Measurements from ENCODE around the gene RASSF1.

The RASSF1 gene

DNA sequence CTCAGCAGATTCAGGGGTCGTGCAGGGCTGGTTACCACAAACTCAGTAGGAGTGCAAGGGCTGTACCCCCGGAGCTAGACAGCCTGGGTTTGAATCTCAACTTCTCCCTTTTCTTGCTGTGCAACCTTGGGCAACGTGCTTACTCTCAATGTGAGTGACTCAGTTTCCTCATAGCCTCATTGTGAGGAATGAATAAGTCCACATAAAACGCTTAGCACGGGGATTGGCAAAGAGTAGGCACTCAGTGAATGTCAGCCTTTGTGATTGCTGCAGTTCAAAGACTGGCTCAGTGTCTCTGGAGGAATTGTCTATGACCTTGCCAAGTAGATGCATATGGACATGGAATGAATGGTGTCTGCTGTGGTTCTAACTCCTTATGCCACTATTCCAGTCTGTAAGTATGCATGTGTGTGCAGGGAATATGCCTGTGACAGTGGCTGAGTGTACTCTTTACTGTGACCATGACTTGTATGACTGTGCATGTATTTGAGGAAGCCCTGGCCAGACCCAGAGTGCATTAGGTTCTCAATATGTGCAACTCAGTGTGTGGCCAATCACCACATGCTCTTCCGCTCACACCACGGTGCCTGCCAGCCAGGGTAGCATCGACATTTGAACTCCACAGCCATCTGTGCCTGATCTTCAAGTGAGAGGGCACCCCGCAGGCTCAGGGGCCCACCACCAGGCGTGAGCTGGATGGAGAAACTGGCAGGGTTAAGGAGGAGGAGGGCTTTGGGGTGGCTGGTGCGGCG is 40.5 kb downstream of the RASSF1 start:
- peak in 1 of 2 experiments; percentile 6 for DNase-seq (ENCODE audit: low read depth in 2 of 2)

DNA sequence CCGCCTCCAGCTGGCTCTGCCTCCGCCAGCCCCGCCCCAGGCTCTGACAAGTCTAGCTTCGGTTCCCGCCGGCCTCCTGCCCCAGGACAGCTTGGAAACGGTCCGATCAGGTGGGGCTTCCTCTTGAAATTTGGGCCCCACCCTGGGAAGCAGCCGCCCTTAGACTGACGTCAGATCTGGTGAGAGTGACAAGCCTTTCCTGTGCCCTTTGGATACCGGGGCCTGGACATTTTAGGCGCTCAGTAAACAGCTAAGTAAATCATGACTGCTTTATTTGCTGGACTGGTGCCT is 41.1 kb downstream of the RASSF1 start:
- no peak for DNase-seq (ENCODE audit: low read depth in 2 of 2)

DNA sequence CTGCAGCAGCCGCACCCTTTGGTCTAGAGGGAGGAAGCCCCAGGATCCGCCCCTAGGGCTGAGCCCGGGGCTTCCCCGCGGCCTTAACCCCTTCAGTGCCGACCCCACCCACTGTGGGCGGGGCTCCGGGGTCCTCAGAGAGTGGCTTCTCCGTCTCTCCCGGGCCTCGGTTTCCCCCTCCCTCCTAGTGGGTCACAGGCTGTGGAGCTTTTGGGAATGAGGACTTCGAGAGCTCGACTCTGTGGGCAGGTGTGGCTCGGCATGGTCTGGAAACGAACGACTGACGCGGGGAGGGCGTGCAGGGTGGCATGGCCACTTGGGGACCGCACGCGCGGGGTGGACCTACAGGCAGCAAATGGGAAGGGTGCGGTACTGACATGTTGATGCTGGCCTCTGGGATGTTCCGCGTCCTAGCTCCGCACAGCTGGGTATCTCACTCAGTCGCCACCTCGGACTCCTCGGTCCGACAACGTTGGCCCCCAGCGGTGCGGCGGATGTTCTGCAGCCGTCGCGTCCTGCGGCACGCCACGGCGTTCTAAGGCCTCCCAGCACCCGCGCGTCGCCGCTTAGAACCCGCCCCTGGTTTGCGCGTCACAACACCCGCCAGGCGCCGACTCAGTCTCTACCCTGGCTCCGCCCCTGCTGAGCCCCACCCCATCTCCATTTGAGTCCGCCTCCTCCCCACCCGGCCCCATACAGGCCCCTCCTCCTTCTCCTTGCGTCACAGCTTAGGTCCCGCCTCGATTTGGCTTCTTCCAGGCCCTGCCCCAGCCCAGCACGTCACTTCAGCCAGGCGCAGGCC is 41.6 kb downstream of the RASSF1 start, which contains the start of the genes HYAL3 and NAA80:
HYAL3 (minus strand) TSS at position 570 of the 802 bp plus-strand sequence. CDS start 3,803 bp downstream, outside the sequence.
NAA80 (minus strand) TSS at position 570 of the 802 bp plus-strand sequence. CDS start 1,942 bp downstream, outside the sequence.
- DNase-seq (ENCODE audit: low read depth in 2 of 2) = peak; percentile 98 to 99

DNA sequence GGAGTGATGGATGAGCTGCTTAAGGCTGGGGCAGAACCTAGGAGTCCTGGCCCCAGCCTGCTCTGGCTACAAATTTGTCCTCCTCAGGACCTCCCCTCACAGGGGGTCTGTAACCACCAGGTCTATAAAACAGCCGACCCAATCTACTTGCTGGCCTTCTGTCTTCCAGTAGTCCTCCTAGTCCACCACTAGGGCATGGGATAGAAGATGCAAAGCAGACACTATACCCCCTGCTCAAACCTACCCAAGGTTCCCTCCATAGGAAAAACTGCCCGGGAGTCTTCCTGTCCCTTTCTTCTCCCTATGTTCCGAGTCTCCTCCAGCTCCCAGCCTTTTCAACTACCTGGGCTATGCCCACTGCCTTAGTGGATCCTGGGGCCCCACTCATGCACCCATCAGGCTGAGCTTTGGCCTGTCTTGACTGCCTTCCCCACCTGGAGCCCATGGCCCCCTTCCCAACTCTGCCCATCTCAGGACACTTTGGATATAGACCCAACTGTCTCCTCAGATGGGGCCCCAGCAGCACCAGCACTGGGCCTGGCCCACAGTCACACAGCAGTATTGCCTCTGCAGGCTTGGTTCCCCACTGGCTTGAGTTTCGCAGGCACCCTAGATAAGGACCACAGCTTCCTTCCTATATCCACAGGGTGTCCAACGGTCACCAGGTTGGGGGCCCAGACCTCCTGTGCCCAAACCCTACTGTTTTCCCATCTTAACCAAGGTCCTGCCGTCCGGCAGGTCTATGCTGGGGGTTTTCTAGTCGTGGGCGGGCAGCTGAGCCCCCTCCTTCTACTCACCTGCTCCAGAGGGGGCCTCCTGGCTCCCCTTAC is 42.5 kb downstream of the RASSF1 start:
- no peak for DNase-seq (ENCODE audit: low read depth in 2 of 2)

DNA sequence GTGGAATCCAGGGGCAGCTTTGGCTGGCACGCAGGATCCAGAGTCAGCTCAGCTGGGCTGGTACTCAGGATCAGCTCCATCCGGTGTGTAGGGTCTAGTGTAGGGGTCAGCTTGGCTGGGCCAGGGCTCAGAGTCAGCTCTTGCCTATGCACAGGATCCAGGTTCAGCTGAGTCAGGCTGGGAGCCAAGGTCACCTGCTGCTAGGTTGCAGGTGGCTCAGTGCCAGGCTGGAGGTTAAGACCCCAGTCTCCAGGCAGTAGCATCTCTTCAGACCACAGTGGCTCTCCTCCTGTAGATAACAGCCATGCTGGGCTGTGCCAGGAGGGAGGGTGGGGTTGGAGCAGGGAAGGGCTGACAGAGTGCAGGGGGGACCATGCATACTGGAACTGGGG is 43.3 kb downstream of the RASSF1 start:
- DNase-seq (ENCODE audit: low read depth in 2 of 2) = no peak

DNA sequence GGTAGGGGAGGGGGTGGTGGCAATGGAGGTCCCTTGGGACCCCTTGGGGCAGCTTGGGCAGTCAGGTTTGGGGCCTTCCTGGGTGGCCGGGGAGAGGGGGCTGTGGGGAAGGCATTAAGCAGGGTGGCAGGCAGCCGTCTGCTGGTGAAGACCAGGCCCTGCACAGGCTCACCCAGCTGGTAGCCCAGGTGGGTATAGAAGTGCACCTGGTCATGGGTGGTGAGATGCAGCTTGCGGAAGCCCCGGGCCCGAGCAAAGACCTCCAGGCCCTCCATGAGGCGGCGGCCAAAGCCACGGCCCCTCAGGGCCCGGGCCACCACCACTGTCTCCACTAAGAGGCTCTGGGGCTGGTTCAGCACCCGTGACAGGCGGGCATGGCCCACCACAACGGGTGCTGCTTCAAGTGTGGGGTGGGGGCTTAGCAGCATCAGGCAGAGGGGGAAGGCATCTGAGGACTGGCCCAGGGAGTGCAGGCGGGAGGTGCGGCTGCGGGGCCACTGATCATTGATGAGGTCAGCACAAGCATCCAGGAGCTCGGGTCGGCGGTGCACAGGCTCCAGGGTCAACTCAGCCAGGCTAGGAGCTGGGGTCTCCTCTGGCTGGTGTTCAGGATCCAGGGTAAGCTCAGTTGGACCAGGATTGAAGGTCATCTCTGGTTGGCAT is 43.8 kb downstream of the RASSF1 start:
- DNase-seq (ENCODE audit: low read depth in 2 of 2) = no peak

DNA sequence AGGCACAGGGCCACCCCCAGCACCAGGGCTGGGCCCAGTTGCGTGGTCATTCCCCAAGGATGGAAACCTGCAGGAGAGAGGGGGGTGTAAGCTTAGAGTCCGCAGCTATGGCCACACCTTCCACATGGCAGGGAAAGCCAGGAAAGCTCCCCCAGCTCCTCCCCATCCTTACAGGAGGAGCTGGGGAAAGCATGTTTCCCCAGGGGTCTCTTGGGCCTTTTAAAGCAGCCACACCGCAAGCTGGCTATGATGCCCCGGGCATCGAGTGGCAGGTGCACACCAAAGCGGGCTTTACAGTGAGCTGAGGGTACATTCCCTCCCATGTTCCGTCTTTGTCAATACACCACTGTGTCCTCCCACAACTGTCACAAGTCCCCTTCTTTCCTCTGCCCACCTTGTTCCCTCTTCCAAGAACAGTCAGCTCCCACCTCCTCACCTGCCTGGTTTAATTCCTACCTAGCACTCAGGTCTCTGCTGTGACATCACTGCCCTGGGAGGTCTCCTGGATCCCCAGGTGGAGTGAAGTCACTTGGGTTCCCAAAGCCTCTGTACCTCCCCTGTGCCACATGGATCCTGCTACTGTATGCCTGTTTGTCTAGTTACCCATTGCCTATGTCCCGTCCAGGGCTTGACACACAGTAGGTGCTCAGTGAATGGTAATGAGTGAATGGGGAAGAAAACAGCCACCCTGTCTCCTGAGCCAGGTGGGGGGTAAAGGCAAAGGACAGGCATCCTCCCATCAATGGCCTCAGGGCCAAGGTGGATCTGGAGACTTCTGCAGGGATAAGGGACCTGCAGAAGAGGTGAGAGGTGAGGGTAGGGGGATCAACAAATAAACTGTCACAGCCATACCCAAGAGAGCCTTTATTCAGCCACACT is 44.8 kb downstream of the RASSF1 start:
- no peak for DNase-seq (ENCODE audit: low read depth in 2 of 2)

DNA sequence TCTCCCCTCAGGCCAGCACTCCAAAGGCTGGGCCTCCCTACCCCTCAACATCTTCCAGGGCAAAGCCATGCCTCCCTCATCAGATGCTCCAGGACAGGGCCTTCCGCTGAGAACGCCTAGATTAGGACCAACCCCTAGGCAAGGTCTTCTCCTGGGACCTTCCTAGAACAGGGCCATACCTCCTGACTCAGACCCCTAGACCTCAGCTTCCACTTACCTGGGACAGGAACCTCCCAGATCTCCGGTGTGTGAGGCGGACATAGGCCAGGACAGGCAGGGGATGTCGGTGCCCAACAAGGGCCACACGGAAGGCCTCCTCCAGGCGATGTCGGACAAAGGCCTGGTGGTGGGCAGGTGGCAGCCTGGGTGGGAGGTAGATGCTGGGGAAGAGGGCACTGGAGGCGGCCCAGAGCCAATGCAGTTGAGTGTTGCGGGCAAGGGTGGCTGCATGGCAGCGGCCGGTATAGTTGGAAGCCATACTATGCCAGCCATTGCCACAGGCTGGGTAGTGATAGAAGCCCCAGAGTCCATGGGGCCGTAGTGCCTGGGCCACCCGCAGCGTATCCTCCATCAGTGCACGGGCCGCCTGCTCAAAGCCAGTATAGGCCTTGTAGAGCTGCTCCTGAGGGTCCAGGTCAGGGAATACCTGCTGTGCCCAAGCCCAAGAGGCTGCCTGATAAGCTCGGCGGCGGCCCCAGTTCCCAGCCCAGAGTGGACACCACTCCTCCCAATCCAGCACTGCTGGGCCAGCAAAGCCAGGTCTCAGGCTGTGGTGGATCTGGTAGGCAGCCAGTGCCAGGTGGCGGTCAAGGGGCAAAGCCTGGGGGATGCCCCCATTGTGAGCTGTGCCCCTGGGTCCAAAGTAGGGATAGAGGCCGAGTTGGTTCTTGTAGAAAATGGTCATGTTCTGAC is 45.9 kb downstream of the RASSF1 start:
- DNase-seq (ENCODE audit: low read depth in 2 of 2) = no peak

DNA sequence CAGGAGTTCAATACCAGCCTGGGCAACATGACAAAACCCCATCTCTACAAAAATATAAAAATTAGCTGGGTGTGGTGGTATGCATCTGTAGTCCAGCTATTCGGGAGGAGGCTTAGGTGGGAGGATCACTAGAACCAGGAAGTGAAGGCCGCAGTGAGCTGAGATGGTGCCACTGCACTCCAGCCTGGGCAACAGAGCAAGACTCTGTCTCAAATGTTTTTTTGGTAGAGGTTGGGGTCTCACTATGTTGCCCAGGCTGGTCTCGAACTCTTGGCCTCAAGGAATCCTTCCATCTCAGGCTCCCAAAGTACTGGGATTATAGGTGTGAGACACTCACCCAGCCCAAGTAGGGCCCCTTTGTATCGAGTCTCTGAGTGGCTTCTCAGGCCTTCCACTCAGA is 46.5 kb downstream of the RASSF1 start:
- no peak for DNase-seq (ENCODE audit: low read depth in 2 of 2)

DNA sequence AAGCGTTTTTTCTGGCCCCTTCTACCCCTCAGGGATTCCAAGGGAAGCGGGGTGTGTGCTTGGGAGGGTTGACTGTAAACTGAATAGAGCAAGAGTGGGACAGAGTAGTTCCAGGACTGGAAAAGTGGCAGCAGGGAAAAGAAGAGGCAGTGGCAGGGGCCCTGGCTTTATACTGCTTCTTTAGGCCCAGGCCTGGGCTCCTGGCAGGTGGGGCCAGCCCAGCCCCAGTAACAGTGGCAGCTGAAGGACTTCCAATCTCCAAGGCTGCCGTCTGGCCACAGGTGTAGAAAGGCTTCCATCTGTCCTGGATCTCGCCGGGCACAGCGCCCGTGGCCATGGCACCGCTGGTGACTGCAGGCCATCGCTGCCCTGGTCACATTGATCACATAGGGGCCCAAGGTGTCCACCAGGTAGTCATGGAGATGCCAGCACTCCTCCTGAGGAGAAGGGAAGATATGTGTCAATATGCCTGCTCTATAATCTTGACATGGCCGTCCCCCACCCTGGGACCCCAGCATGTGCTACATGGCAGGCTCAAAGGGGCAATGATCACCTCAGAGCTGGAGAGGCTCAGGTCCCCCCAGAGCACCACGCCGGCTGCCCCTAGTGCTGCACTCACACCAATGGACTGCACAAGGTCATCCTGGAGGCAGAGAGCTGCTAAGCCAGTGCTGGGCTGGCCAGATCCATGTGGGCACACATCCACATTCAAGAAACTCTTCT is 47.4 kb downstream of the RASSF1 start:
- DNase-seq (ENCODE audit: low read depth in 2 of 2) = no peak

DNA sequence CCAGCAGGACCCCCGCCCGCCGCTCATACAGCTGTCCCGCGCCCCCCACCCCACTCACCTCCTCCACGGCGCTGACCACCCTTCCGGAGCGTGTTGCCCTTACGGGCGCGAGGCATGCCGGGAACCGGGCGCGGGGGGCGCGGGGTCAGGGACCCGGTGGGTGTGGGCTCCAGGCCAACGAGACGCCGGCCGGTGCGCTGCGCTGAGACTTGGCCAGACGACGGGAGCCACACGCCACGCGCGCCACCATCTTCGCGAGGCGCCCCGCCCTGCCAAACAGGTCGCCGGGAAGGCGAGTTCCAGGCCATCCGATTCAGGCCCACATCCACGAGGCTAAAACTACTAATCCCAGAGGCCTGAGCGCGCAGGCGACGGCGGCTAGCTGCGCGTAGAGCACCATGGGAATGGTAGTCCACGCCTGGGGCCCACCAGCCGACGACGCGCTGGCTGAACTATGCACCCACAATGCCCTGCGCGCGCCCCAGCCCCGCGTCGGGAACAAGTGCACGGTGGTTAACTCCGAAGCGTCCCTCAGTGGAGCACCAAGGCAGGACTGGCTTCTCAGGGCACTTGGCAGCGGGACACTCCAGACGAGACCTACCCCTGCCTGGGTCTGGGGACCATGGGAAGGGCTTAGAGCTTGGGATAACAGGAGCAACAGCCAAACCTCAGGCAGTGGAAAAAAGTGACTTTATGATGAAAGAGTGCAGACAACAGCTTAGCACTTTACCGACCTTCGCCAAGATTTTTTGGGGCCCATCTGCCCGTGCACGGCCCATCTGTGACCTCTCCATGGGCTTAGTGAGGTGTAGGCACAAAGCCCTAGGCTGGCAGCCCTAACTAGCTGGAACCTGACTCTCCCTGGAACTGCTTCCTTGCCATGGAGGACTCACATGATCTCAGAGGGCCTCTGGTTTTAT is 48.2 kb downstream of the RASSF1 start, which contains the start of gene IFRD2:
IFRD2 (minus strand) TSS at position 271 of the 920 bp plus-strand sequence; CDS start at position 116, 155 bp downstream.
- DNase-seq (ENCODE audit: low read depth in 2 of 2) = peak; percentile 91 to 93

DNA sequence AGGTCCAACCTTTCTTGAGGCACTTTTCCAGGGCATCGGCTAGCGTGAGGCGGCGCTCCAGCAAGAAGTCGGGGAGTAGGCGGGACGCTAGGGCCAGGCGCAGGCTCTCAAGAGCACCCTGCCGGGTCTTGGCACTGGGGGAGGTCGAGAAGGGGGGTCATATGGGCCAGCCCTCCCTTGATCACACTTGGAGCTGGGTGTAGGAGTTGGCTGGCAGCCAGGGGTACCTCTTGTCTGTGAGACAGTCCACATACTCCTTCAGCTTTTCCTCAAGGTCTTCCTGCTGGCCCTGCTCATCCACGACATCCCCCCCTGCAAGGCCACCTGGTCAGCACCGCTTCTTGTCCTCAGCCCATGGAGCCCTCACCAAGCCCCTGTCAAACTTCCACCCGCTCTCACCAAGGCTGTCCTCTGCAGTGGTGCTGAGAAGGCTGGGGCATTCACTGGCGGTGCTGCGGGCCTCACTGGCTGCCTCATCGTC is 50.4 kb downstream of the RASSF1 start:
- DNase-seq (ENCODE audit: low read depth in 2 of 2) = no peak

DNA sequence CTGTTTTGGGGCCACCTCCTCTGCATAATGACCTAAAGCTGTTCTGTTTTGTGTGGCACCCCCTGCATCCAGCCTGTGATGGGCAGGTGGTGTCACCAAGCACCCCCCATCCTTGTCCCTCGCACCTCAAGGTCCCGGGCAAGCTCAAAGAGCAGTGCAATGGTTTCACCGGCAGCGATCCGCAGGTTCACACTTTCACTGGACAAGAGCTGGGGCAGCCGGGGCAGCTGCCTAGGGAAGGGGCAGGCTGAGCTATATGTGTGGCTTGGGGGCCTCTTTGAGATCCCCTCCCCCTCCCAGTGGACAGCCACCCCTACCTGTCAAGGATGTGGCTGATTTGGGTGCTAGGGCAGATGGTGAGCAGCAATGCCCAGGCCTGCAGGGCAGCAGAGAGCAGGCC is 51.5 kb downstream of the RASSF1 start:
- DNase-seq (ENCODE audit: low read depth in 2 of 2) = no peak

DNA sequence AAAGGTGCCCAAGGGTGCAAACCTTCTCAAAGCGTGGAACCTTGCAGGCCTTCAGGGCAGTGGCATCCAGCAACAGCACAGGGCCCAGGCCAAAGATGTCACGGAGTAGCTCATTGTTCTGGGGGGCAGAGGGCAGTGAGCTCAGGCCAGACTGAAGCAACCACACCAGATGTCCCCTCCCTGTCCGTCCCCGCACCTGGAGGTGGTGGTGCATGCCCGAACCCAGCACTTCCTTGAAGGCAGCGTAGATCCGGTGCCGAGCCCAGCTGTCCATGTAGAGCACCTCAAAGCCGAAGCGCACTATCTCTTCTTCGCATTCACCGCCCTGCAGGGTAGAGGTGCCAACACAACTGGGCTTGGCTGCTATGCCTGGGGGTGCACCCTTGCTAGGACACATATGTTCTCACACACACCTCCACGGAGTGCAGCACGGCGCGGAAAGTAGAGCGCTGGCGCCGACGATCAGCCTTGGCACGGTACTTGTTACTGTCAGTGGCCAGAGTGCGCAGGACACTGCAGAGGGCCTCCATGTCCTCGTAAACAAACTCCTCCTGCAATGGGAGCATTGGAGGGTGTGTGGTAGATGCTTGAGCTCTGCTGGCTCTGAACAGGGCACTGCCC is 52.1 kb downstream of the RASSF1 start:
- no peak for DNase-seq (ENCODE audit: low read depth in 2 of 2)

DNA sequence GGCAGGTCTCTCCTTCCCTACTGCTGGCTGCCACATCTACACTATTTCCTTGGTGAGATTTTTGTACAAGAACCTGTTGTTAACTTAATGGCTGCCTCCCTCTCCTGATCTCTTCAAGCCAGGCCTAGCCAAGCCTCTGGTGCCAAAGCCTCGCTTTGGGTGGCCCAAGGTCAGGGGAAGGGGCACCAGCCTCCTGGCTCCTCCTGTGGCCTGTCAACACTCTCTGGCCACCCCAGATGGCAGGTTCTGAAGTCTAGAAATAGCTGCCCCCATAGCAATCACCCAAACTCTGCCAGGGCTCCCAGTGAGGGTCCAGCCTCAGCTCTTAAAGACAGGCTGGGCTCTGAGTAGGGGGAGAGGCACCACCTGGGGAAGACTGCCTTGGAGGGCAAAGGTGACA is 53.4 kb downstream of the RASSF1 start:
- DNase-seq (ENCODE audit: low read depth in 2 of 2) = no peak

DNA sequence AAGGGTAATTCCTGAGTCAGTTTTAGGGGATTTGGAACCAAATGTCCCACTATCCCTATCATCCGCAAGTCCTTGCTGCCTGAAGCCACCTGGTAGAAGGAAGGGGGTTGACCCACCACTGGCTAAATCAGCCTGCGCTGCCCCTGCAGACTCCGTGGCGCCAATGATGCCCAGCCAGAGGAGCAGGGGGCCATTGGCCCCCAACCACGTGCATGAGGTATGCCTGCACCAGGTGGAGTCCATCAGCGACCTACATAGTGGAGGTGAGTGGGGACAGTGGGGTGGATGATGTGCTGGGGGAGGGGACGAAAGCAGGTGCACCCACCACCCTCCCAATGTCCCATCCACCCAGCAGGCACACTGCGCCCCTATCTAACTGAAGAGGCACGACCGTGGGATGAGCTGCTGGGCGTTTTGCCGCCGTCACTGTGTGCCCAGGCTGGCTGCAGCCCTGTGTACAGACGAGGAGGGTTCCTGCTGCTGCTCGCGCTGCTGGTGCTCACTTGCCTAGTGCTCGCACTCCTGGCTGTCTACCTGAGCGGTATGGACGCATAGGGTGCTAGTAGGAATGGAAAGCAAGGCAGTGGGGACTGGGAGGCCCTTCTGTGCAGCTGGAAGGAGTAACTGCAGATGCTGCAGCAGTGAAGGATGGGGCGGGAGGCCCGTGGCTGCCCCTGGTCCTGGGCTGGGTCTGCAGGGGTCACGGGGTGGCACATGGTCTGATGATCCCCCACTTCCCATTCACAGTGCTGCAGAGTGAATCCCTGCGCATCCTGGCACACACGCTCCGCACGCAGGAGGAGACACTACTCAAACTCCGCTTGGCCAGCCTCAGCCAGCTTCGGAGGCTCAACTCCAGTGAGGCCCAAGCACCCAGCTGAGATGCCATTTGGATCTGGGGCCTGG is 54.1 kb downstream of the RASSF1 start:
- DNase-seq (ENCODE audit: low read depth in 2 of 2) = no peak
